CD4-positive, CD25-positive, alpha-beta regulatory T cell (primary cell): Measurements from ENCODE around the gene PLTP. TPM values are rescaled to one million over a fixed set of nuclear protein-coding genes. Genes with fewer than 3 reads are reported as not detected.
A peak's percentile ranks its signal among the peaks of the same experiment; 100 is the strongest.

ENCODE experiments used
- ATAC-seq, 2 donors: fragments of 150-1000 bp; cut with Tn5 transposase; one replicate each; pipeline ENCODE4 v1.10.0; 2021; ENCODE audit warnings: low read depth in 2 of 2, moderate number of reproducible peaks in 2 of 2, moderate library complexity in 1 of 2
- DNase-seq, 3 donors: peaks; one replicate each; pipeline versions ENCODE4 v3.0.0 to v3.0.0-alpha.2; 2012 to 2022; ENCODE audit warnings: mixed read lengths in 1 of 3
- H3K27ac ChIP-seq: one replicate; pipeline ENCODE4 v1.7.0; 2013; ENCODE audit warnings: mild to moderate bottlenecking, low read length; ENCODE audit not compliant: insufficient read depth, poor library complexity, severe bottlenecking
- H3K27me3 ChIP-seq: one replicate; pipeline ENCODE4 v1.7.0; 2013; ENCODE audit warnings: low read length; ENCODE audit not compliant: control insufficient read depth, insufficient read depth
- H3K36me3 ChIP-seq: one replicate; pipeline ENCODE4 v1.7.0; 2013; ENCODE audit warnings: mild to moderate bottlenecking, low read length, moderate library complexity; ENCODE audit not compliant: control insufficient read depth, insufficient read depth
- H3K4me1 ChIP-seq: 2 replicates; pipeline ENCODE4 v1.7.0; 2013; ENCODE audit warnings: mild to moderate bottlenecking, low read length; ENCODE audit not compliant: insufficient read depth, control insufficient read depth, poor library complexity, severe bottlenecking
- H3K4me3 ChIP-seq: one replicate; pipeline ENCODE4 v1.7.0; 2013; ENCODE audit warnings: low read depth, mild to moderate bottlenecking, low read length, moderate library complexity
- H3K9me3 ChIP-seq, 2 experiments: 1 replicate in 1 of 2; 2 replicates in 1 of 2; pipeline ENCODE4 v1.7.0; 2013; ENCODE audit warnings: low read length in 2 of 2, mild to moderate bottlenecking in 1 of 2, moderate library complexity in 1 of 2; ENCODE audit not compliant: control insufficient read depth in 2 of 2
- H3K27ac Mint-ChIP-seq, 3 donors: one replicate each; pipeline ENCODE4 v1.8.0; 2020 to 2022; ENCODE audit warnings: mild to moderate bottlenecking in 3 of 3, mixed read lengths in 3 of 3, moderate library complexity in 2 of 3
- H3K27me3 Mint-ChIP-seq: one replicate; pipeline ENCODE4 v1.8.0; 2022; ENCODE audit warnings: mild to moderate bottlenecking, mixed read lengths
- H3K36me3 Mint-ChIP-seq: one replicate; pipeline ENCODE4 v1.8.0; 2020; ENCODE audit warnings: mixed read lengths
- H3K4me1 Mint-ChIP-seq, 4 donors: one replicate each; pipeline ENCODE4 v1.8.0; 2020 to 2022; ENCODE audit warnings: mixed read lengths in 4 of 4, mild to moderate bottlenecking in 1 of 4
- H3K4me3 Mint-ChIP-seq, 4 donors: one replicate each; pipeline ENCODE4 v1.8.0; 2020 to 2022; ENCODE audit warnings: mild to moderate bottlenecking in 4 of 4, mixed read lengths in 4 of 4, moderate library complexity in 3 of 4
- H3K9me3 Mint-ChIP-seq, 7 donors: one replicate each; pipeline ENCODE4 v1.8.0; 2020 to 2022; ENCODE audit warnings: mixed read lengths in 7 of 7, mild to moderate bottlenecking in 3 of 7, moderate library complexity in 2 of 7
- polyA plus RNA-seq, 4 donors: library from polyadenylated mRNA; unstranded; fragments of 300-500 nt; fragmentation: Illumina TruSeq; gene quantifications; one replicate each; pipeline ENCODE4 v1.2.3, GENCODE V29; 2021
- total RNA-seq: library from RNA; stranded (reverse); gene quantifications from one replicate; pipeline ENCODE4 v1.2.3, GENCODE V29; 2022

PLTP gene
- total and polyA plus RNA-seq, 5 donors from 2014 or later = 0.67 to 4.6 (median 2.1) TPM; not detected in 1

GRCh38 chr20:45857114-45857881 is 54.7 kb downstream of the PLTP start, which contains the start of the genes ACOT8 and ZSWIM3:
Gene ACOT8, minus strand, starts transcription at chr20:45857392. Its CDS starts 77 bp downstream, at chr20:45857315.
Gene ZSWIM3, plus strand, starts transcription at chr20:45857614. Its CDS starts 212 bp downstream, at chr20:45857826.
- peak within 1 kb of the TSS; percentile 97 to 98 (median 98) for H3K27ac Mint-ChIP-seq
- peaks cover 15 to 69% (median 37%) of the 10 kb centered on the region in 4 donors for H3K4me1 Mint-ChIP-seq
- no peaks in the 10 kb centered on the region for H3K27me3 Mint-ChIP-seq
- no peaks in the 10 kb centered on the region for H3K27me3 ChIP-seq
- H3K4me3 ChIP-seq = peak within 1 kb of the TSS; percentile 83
- H3K9me3 Mint-ChIP-seq = peaks cover 0 to 2% (median 0%) of the 10 kb centered on the region in 7 donors
- H3K9me3 ChIP-seq = no peaks in the 10 kb centered on the region
- peaks cover 39% of the 10 kb centered on the region for H3K4me1 ChIP-seq
- H3K27ac ChIP-seq = peak within 1 kb of the TSS; percentile 91
- peaks cover 5% of the 10 kb centered on the region for H3K36me3 Mint-ChIP-seq
- peaks cover 11% of the 10 kb centered on the region for H3K36me3 ChIP-seq
- DNase-seq = peak; percentile 92 to 100 (median 99)
- peak within 1 kb of the TSS; percentile 88 to 99 (median 96) for H3K4me3 Mint-ChIP-seq
- ATAC-seq = peak; percentile 98 to 99

GRCh38 chr20:45853484-45853883 is 58.5 kb downstream of the PLTP start:
- H3K27me3 Mint-ChIP-seq = no peaks in the 10 kb centered on the region
- DNase-seq (no peak), ATAC-seq (no peak)
- Histone ChIP-seq H3K9me3 (no peaks in the 10 kb centered on the region), H3K4me3 (no peak overlapping the region), H3K4me1 (peaks cover 36% of the 10 kb centered on the region), H3K36me3 (peaks cover 37% of the 10 kb centered on the region), H3K27ac (no peak overlapping the region), H3K27me3 (no peaks in the 10 kb centered on the region)
- peaks cover 0 to 2% (median 0%) of the 10 kb centered on the region in 7 donors for H3K9me3 Mint-ChIP-seq
- peaks cover 4 to 66% (median 29%) of the 10 kb centered on the region in 4 donors for H3K4me1 Mint-ChIP-seq
- H3K4me3 Mint-ChIP-seq = peak overlapping the region in 2 of 4 donors; percentile 47 to 60
- H3K27ac Mint-ChIP-seq = peak overlapping the region in 1 of 3 donors; percentile 32
- H3K36me3 Mint-ChIP-seq = peaks cover 26% of the 10 kb centered on the region

- H3K9me3 ChIP-seq = no peaks in the 10 kb centered on the region
- H3K27me3 Mint-ChIP-seq = no peaks in the 10 kb centered on the region
- H3K27me3 ChIP-seq = no peaks in the 10 kb centered on the region
- peaks cover 31% of the 10 kb centered on the region for H3K36me3 Mint-ChIP-seq
- DNase-seq = no peak
- H3K4me1 Mint-ChIP-seq = peaks cover 2 to 56% (median 23%) of the 10 kb centered on the region in 4 donors
- H3K4me1 ChIP-seq = peaks cover 26% of the 10 kb centered on the region
- H3K4me3 Mint-ChIP-seq = peak overlapping the region in 1 of 4 donors; percentile 11
- no peak overlapping the region for H3K4me3 ChIP-seq
- H3K36me3 ChIP-seq = peaks cover 44% of the 10 kb centered on the region
- H3K9me3 Mint-ChIP-seq = peaks cover 0 to under 1% (median 0%) of the 10 kb centered on the region in 7 donors
- H3K27ac ChIP-seq = no peak overlapping the region
- no peak for ATAC-seq
- H3K27ac Mint-ChIP-seq = no peak overlapping the region
Measured at GRCh38 chr20:45852326-45852725, 59.6 kb downstream of the PLTP start.

- ATAC-seq (no peak), DNase-seq (no peak)
- H3K4me3 Mint-ChIP-seq = peak overlapping the region in 1 of 4 donors; percentile 32
- H3K27ac Mint-ChIP-seq = no peak overlapping the region
- Histone ChIP-seq H3K9me3 (no peaks in the 10 kb centered on the region), H3K36me3 (peaks cover 49% of the 10 kb centered on the region), H3K27me3 (no peaks in the 10 kb centered on the region), H3K27ac (no peak overlapping the region), H3K4me3 (no peak overlapping the region), H3K4me1 (peaks cover 25% of the 10 kb centered on the region)
- peaks cover 0 to 48% (median 18%) of the 10 kb centered on the region in 4 donors for H3K4me1 Mint-ChIP-seq
- H3K9me3 Mint-ChIP-seq = no peaks in the 10 kb centered on the region
- peaks cover 31% of the 10 kb centered on the region for H3K36me3 Mint-ChIP-seq
- no peaks in the 10 kb centered on the region for H3K27me3 Mint-ChIP-seq
Measured at GRCh38 chr20:45851501-45851900, 60.5 kb downstream of the PLTP start.

GRCh38 chr20:45850926-45851325 is 61.0 kb downstream of the PLTP start:
- ATAC-seq (no peak), DNase-seq (no peak)
- Mint-ChIP-seq H3K27me3 (no peaks in the 10 kb centered on the region), H3K4me3 (peak overlapping the region in 1 of 4 donors; percentile 35), H3K36me3 (peaks cover 31% of the 10 kb centered on the region), H3K27ac (peak overlapping the region in 2 of 3 donors; percentile 16 to 54), H3K9me3 (no peaks in the 10 kb centered on the region), H3K4me1 (peaks cover 0 to 43% (median 16%) of the 10 kb centered on the region in 4 donors)
- Histone ChIP-seq H3K4me1 (peaks cover 19% of the 10 kb centered on the region), H3K27me3 (no peaks in the 10 kb centered on the region), H3K9me3 (no peaks in the 10 kb centered on the region), H3K27ac (no peak overlapping the region), H3K36me3 (peaks cover 54% of the 10 kb centered on the region), H3K4me3 (no peak overlapping the region)

GRCh38 chr20:45850238-45850637 is 61.7 kb downstream of the PLTP start:
- H3K4me1 ChIP-seq = peaks cover 12% of the 10 kb centered on the region
- H3K27ac Mint-ChIP-seq = peak overlapping the region in 1 of 3 donors; percentile 54
- DNase-seq = no peak
- no peak for ATAC-seq
- H3K9me3 Mint-ChIP-seq = no peaks in the 10 kb centered on the region
- H3K4me3 ChIP-seq = no peak overlapping the region
- H3K27me3 ChIP-seq = no peaks in the 10 kb centered on the region
- H3K27me3 Mint-ChIP-seq = no peaks in the 10 kb centered on the region
- H3K36me3 ChIP-seq = peaks cover 58% of the 10 kb centered on the region
- H3K4me3 Mint-ChIP-seq = peak overlapping the region in 1 of 4 donors; percentile 35
- peaks cover 0 to 37% (median 16%) of the 10 kb centered on the region in 4 donors for H3K4me1 Mint-ChIP-seq
- peaks cover 31% of the 10 kb centered on the region for H3K36me3 Mint-ChIP-seq
- H3K27ac ChIP-seq = no peak overlapping the region
- no peaks in the 10 kb centered on the region for H3K9me3 ChIP-seq

GRCh38 chr20:45848969-45849582 is 62.9 kb downstream of the PLTP start:
- no peaks in the 10 kb centered on the region for H3K27me3 Mint-ChIP-seq
- peaks cover 65% of the 10 kb centered on the region for H3K36me3 ChIP-seq
- H3K27ac ChIP-seq = no peak overlapping the region
- H3K27me3 ChIP-seq = no peaks in the 10 kb centered on the region
- no peak overlapping the region for H3K4me3 ChIP-seq
- H3K4me1 ChIP-seq = peaks cover 6% of the 10 kb centered on the region
- no peak for DNase-seq
- no peak for ATAC-seq
- H3K9me3 ChIP-seq = no peaks in the 10 kb centered on the region
- no peak overlapping the region for H3K27ac Mint-ChIP-seq
- peaks cover 0 to 26% (median 15%) of the 10 kb centered on the region in 4 donors for H3K4me1 Mint-ChIP-seq
- peaks cover 37% of the 10 kb centered on the region for H3K36me3 Mint-ChIP-seq
- no peak overlapping the region for H3K4me3 Mint-ChIP-seq
- H3K9me3 Mint-ChIP-seq = no peaks in the 10 kb centered on the region
